Endothelial cell of umbilical vein (primary cell): ENCODE results near the gene HES7. TPM values are rescaled to one million over a fixed set of nuclear protein-coding genes. Genes with fewer than 3 reads are reported as not detected.
A peak's percentile ranks its signal among the peaks of the same experiment; 100 is the strongest.

ENCODE experiments used
- BruUV-seq: library from RNA; stranded (reverse); fragments of 400-500 nt; replicated peaks from 2 replicates; lab custom pipeline; 2021; lab: Mats Ljungman, UMichigan
- CTCF ChIA-PET: fragments of 300-600, 350-600 bp; sonication (Branson Sonifier 250); formaldehyde crosslinking; loops from one replicate; lab custom pipeline; 2021; ENCODE audit warnings: antibody characterized with exemption, inconsistent platforms; lab: Charles Lee
- POLR2A ChIA-PET: fragments of 300-600, 350-600 bp; sonication (Branson Sonifier 250); formaldehyde crosslinking; loops from one replicate; lab custom pipeline; 2021; ENCODE audit warnings: antibody characterized with exemption, inconsistent platforms; lab: Charles Lee
- DNase-seq: peaks from one replicate; pipeline ENCODE4 v3.0.0-alpha.2; 2011; ENCODE audit warnings: low read depth, low spot score
- FAIRE-seq: peaks from 2 replicates; lab custom pipeline; 2011; peaks lifted over from hg19 to GRCh38; lab: Jason Lieb, UNC
- H2AFZ ChIP-seq: 2 replicates; pipeline ENCODE4 v1.6.0; 2012; ENCODE audit warnings: low read depth, low read length, control low read depth, inconsistent platforms
- H3K27ac ChIP-seq: 2 replicates; pipeline ENCODE4 v1.5.1; 2011; ENCODE audit warnings: low read depth, mild to moderate bottlenecking, control low read depth, low read length, moderate library complexity; ENCODE audit not compliant: insufficient read depth
- H3K27me3 ChIP-seq, 2 experiments: 2 replicates each; pipeline versions ENCODE4 v1.6.0 to v1.6.1; 2011; ENCODE audit warnings: low read length in 2 of 2, mixed read lengths in 1 of 2; ENCODE audit not compliant: control insufficient read depth in 2 of 2, insufficient read depth in 2 of 2
- H3K36me3 ChIP-seq, 2 experiments: 2 replicates in 1 of 2; 3 replicates in 1 of 2; pipeline ENCODE4 v1.5.1; 2011; ENCODE audit warnings: low read length in 2 of 2, mild to moderate bottlenecking in 1 of 2, moderate library complexity in 1 of 2; ENCODE audit not compliant: control insufficient read depth in 2 of 2, insufficient read depth in 2 of 2; ENCODE audit errors: extremely low read depth in 1 of 2
- H3K4me1 ChIP-seq: 3 replicates; pipeline ENCODE4 v1.5.1; 2011; ENCODE audit warnings: mild to moderate bottlenecking, low read length; ENCODE audit not compliant: control insufficient read depth, insufficient read depth; ENCODE audit errors: extremely low read depth
- H3K4me2 ChIP-seq: 2 replicates; pipeline ENCODE4 v1.6.1; 2011; ENCODE audit warnings: low read length, control low read depth, mixed read lengths; ENCODE audit not compliant: insufficient read depth
- H3K4me3 ChIP-seq, 3 experiments: fragments of 200-600 bp in 1 of 3; sonication (generic), shearing (Covaris generic) in 1 of 3; replicated peaks in 1 of 3; 2 replicates each; pipeline ENCODE4 v1.5.1; 2011 to 2016; ENCODE audit warnings: control low read depth in 3 of 3, low read length in 3 of 3, mild to moderate bottlenecking in 2 of 3, inconsistent platforms in 1 of 3, low read depth in 1 of 3, moderate library complexity in 1 of 3; ENCODE audit not compliant: insufficient read depth in 1 of 3
- H3K79me2 ChIP-seq: 2 replicates; pipeline ENCODE4 v1.6.0; 2012; ENCODE audit warnings: low read length, inconsistent platforms; ENCODE audit not compliant: control insufficient read depth, insufficient read depth
- H3K9ac ChIP-seq: replicated peaks from 2 replicates; pipeline ENCODE3; 2011; ENCODE audit warnings: low read length, control low read depth; ENCODE audit not compliant: insufficient read depth; ENCODE audit errors: extremely low read depth
- H3K9me1 ChIP-seq: replicated peaks from 3 replicates; pipeline ENCODE4 v1.6.0; 2011; ENCODE audit warnings: mild to moderate bottlenecking, low read length; ENCODE audit not compliant: control insufficient read depth, insufficient read depth; ENCODE audit errors: extremely low read depth
- H3K9me3 ChIP-seq: replicated peaks from 2 replicates; pipeline ENCODE4 v1.5.1; 2012; ENCODE audit warnings: low read length, inconsistent platforms; ENCODE audit not compliant: control insufficient read depth, insufficient read depth
- H4K20me1 ChIP-seq: replicated peaks from 2 replicates; pipeline ENCODE3; 2011; ENCODE audit warnings: mild to moderate bottlenecking, low read length; ENCODE audit not compliant: control insufficient read depth, insufficient read depth; ENCODE audit errors: extremely low read depth
- EZH2 ChIP-seq: IDR thresholded peaks from 2 replicates; pipeline ENCODE4 v1.6.1; 2012; ENCODE audit warnings: borderline replicate concordance, low read depth, mild to moderate bottlenecking, moderate library complexity, low read length, inconsistent platforms; ENCODE audit not compliant: severe bottlenecking
- FOS ChIP-seq: IDR thresholded peaks from 2 replicates; pipeline ENCODE4 v1.6.1; 2011; ENCODE audit warnings: mild to moderate bottlenecking, low read length, moderate library complexity, borderline replicate concordance; ENCODE audit not compliant: insufficient read depth
- GATA2 ChIP-seq: IDR thresholded peaks from 2 replicates; pipeline ENCODE4 v1.7.0; 2011; ENCODE audit warnings: low read depth, mild to moderate bottlenecking, moderate library complexity, mixed read lengths, low read length; ENCODE audit not compliant: insufficient read length, insufficient read depth
- JUN ChIP-seq: IDR thresholded peaks from 2 replicates; pipeline ENCODE4 v1.6.1; 2011; ENCODE audit warnings: borderline replicate concordance, low read depth; ENCODE audit not compliant: insufficient read length, insufficient read depth
- MYC ChIP-seq: IDR thresholded peaks from one replicate; pipeline ENCODE4 v1.6.1; 2011; ENCODE audit warnings: mild to moderate bottlenecking, low read depth, low read length
- POLR2A ChIP-seq: IDR thresholded peaks from 2 replicates; pipeline ENCODE4 v1.6.1; 2012; ENCODE audit warnings: low read depth, mild to moderate bottlenecking, control low read depth, low read length
- POLR2AphosphoS5 ChIP-seq: IDR thresholded peaks from 2 replicates; pipeline ENCODE4 v1.6.1; 2012; ENCODE audit warnings: low read depth, mild to moderate bottlenecking, control low read depth, low read length, moderate library complexity; ENCODE audit not compliant: insufficient read depth
- dilution Hi-C: fragments of 300-500 bp; cut with MboI; formaldehyde crosslinking; loops from one replicate; pipeline ENCODE4 v1.15.0; 2019; ENCODE audit warnings: low sequenced_read_pairs; ENCODE audit not compliant: extremely low pct_ligation_motif_present
- intact Hi-C: fragments of 100-400 bp; cut with micrococcal nuclease; formaldehyde crosslinking; loops from one replicate; pipeline ENCODE4 v1.10.0; 2022
- polyA plus RNA-seq, 4 experiments: library from polyadenylated mRNA; depleted of rRNA in 3 of 4; stranded (reverse) in 3 of 4; unstranded in 1 of 4; fragments of >200 nt; gene quantifications; 2 replicates each; pipeline versions ENCODE4 v1.2.1 to v1.2.3, GENCODE V29; 2011 to 2012; ENCODE audit warnings: missing spikeins in 1 of 4
- total RNA-seq: library from RNA; stranded (reverse); gene quantifications from 2 replicates; pipeline ENCODE4 v1.2.3, GENCODE V29; 2021
- TF ChIP-seq, protein P1 (sequence below), 2 donors: IDR thresholded peaks; 1 replicate in 1 of 2; 2 replicates in 1 of 2; pipeline ENCODE4 v1.5.1; 2011; ENCODE audit warnings: low read length in 2 of 2, mild to moderate bottlenecking in 2 of 2, moderate library complexity in 2 of 2, control low read depth in 1 of 2, inconsistent platforms in 1 of 2, low read depth in 1 of 2; ENCODE audit not compliant: insufficient read depth in 1 of 2; ENCODE audit errors: extremely low read depth in 1 of 2
- TF ChIP-seq, protein P2 (sequence below): IDR thresholded peaks from 2 replicates; pipeline ENCODE4 v1.6.1; 2011; ENCODE audit not compliant: insufficient read depth, insufficient read length

Gene HES7
- total and polyA plus RNA-seq, 2 donors (not counting 3 experiments of a cell fraction or from before 2014, with no cell fraction given) = 0.19 to 0.51 TPM

DNA sequence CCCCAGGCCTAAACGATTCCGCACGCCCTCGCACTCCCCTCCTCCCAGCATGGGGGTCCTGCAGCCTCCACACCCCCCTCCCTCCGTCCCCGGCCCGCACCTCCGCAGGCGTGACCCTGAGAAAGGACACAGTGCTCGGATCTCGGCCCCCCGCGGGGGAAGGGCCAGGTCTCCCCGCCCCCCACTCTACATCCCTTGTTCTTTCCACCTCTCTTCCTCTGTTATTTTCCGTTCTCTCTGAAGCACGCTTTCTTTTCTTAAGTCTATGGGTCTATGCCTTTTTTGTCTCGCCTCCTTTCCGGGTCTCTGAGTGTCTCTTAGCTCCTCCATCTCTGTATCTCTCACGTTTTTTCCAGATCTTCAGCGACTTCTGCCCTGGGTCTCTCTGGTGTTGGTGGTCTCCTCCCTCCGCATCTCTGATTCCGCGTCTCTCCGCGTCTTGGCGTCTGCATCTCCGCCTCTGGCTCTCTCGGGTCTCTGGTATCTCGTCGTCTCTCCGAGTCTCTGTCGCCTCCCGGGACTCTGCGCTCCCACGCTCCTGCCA is 2.1 kb upstream of the HES7 start:
- peak overlapping the region; percentile 100 for H2AFZ ChIP-seq
- H3K27me3 ChIP-seq = peaks cover 8 to 14% of the 10 kb centered on the region in 2 experiments
- dilution Hi-C loops = no loop called here
- H3K9me3 ChIP-seq = no peaks in the 10 kb centered on the region
- no peak overlapping the region for H3K9ac ChIP-seq
- intact Hi-C loops = loop anchor here (1.0 kb wide), 2 partner anchors 12 to 30 kb away; no protein-coding TSS in a partner anchor
- H3K9me1 ChIP-seq = no peaks in the 10 kb centered on the region
- peak overlapping the region; percentile 97 for H3K4me2 ChIP-seq
- H4K20me1 ChIP-seq = no peaks in the 10 kb centered on the region
- H3K27ac ChIP-seq = no peak overlapping the region
- DNase-seq (no peak), FAIRE-seq (no peak)
- no TSS peak for BruUV-seq
- peak overlapping the region; percentile 46 to 98 (median 85) for H3K4me3 ChIP-seq
- ChIA-PET POLR2A (no interaction called here), CTCF (no interaction called here)
- TF ChIP-seq POLR2AphosphoS5 = no peak
- TF ChIP-seq JUN = no peak
- TF ChIP-seq, protein P1, sequence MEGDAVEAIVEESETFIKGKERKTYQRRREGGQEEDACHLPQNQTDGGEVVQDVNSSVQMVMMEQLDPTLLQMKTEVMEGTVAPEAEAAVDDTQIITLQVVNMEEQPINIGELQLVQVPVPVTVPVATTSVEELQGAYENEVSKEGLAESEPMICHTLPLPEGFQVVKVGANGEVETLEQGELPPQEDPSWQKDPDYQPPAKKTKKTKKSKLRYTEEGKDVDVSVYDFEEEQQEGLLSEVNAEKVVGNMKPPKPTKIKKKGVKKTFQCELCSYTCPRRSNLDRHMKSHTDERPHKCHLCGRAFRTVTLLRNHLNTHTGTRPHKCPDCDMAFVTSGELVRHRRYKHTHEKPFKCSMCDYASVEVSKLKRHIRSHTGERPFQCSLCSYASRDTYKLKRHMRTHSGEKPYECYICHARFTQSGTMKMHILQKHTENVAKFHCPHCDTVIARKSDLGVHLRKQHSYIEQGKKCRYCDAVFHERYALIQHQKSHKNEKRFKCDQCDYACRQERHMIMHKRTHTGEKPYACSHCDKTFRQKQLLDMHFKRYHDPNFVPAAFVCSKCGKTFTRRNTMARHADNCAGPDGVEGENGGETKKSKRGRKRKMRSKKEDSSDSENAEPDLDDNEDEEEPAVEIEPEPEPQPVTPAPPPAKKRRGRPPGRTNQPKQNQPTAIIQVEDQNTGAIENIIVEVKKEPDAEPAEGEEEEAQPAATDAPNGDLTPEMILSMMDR (IDR thresholded peaks at IDR 0.05; ENCODE audit: extremely low read depth in 1 of 2, insufficient read depth in 1 of 2, low read depth in 1 of 2, low read length in 2 of 2) = no peak
- no peak for TF ChIP-seq GATA2
- TF ChIP-seq MYC = no peak
- no peak for TF ChIP-seq POLR2A
- no peak for TF ChIP-seq FOS
- no peak for TF ChIP-seq EZH2
- TF ChIP-seq, protein P2, sequence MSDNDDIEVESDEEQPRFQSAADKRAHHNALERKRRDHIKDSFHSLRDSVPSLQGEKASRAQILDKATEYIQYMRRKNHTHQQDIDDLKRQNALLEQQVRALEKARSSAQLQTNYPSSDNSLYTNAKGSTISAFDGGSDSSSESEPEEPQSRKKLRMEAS = no peak
- H3K79me2 ChIP-seq = no peaks in the 10 kb centered on the region
- H3K4me1 ChIP-seq = peaks cover 28% of the 10 kb centered on the region
- no peaks in the 10 kb centered on the region for H3K36me3 ChIP-seq
